Transverse colon (tissue), 4 donors: Measurements from ENCODE around the gene QSER1.
"Not testable (repeated sequence)": the region's sequence is repeated elsewhere in the genome, so short reads cannot be mapped to it uniquely, and the experiment has no call there.

Experiments used
- CTCF ChIP-seq, 5 experiments: fragments of 200-600 bp in 3 of 5; fragments of 450-650 bp in 2 of 5; sonication (generic) in 3 of 5; IDR thresholded peaks; 1 replicate in 2 of 5; 2 replicates in 3 of 5; pipeline ENCODE4 v1.5.1; 2016 to 2017; ENCODE audit warnings: antibody characterized with exemption in 5 of 5, inconsistent platforms in 3 of 5, mild to moderate bottlenecking in 2 of 5, moderate library complexity in 1 of 5
- POLR2AphosphoS5 ChIP-seq, 3 donors: sonication (generic); formaldehyde crosslinking; IDR thresholded peaks; one replicate each; pipeline ENCODE4 v1.6.1; 2016; ENCODE audit warnings: antibody characterized with exemption in 3 of 3

GRCh38 chr11:32937283-32937682 lies 44.7 kb downstream of the QSER1 start:
- not testable (repeated sequence) for TF ChIP-seq POLR2AphosphoS5, CTCF (IDR thresholded peaks at IDR 0.05)
